ENCODE measurements around the gene TTLL9. TPM values are rescaled to one million over a fixed set of nuclear protein-coding genes. Genes with fewer than 3 reads are reported as not detected.

TTLL9 gene
- total RNA-seq, 1 donor from 2014 or later, result not detected

DNA sequence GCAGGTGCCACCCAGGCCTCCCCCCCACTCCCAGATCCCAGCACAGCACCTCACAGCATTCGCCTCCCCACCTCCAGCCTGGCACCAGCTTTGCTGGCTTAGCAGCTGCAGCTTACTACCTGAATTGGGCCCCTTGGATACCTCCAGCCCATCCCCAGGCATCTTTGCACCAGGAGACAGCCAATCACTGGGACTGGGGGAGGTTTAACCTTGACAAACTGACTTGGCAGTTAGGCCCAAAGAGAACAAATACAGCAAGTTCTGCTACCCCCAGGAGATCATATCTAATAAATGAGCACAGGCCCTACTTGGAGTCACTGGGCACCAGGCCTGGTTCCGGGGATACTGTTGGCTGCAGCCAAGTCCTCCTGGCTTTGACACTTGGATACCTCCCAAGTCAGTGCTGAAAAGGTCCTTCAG is 72.6 kb downstream of the TTLL9 start:
- intact Hi-C loops (cut with micrococcal nuclease), result no loop called here

DNA sequence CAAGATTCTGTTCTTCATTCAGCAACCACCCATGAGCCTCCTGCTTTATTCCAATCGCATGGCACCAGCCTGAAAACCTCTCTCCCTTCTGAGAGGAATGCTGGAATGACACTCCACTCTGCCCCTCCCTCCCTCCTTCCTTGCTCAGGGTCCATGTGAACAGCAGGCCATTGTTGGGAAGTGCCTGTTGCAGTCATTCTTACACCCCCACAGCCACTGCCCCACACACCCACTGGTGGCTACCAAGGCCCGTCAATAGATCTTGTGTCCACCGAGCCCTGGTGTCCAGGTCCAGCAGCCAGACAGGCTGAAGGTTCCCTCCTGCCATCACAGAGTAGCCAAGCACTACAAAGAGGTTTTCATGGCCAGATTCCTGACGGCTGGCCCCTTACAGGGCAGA is 74.9 kb downstream of the TTLL9 start:
- intact Hi-C loops (cut with micrococcal nuclease), result no loop called here

DNA sequence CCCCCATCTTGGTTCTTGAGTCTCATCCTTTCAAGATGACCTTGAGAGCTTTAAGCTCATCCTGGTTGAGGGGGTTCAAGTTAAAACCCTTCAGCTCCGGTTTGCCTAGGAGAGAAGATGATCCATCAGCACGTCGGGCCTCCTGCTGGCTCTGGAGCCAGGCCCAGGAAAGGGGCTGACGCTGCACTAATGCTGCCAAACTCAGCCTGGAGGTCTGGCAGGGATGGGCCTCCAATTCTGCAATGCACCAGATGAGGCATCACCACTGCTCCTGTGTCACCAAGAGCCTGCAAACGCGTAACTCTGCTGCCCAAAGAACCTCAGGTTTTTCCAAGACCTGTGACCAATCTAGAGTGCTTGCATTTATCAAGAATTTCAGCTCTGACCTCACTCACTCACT is 75.4 kb downstream of the TTLL9 start:
- intact Hi-C loops (cut with micrococcal nuclease), result no loop called here

DNA sequence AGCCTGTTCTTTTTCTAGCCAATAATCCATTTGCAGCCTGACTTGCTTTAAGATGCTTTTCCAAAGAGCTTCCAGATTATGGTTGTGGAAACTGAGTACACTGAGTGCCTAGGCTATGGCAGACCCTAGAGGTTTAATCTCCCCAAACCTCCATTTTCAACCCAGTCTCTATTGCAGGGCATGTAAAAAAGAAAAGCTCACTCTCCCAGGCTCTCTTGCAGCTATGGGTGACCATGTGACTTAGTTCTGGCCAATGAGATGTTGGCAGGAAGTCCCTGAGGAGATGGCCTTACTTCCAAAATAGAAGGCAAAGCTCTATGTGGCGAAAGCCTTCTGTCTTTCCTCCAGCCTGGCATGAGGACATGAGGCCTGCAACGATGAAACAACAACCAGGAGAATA is 77.6 kb downstream of the TTLL9 start:
- intact Hi-C loops (cut with micrococcal nuclease), result no loop called here

DNA sequence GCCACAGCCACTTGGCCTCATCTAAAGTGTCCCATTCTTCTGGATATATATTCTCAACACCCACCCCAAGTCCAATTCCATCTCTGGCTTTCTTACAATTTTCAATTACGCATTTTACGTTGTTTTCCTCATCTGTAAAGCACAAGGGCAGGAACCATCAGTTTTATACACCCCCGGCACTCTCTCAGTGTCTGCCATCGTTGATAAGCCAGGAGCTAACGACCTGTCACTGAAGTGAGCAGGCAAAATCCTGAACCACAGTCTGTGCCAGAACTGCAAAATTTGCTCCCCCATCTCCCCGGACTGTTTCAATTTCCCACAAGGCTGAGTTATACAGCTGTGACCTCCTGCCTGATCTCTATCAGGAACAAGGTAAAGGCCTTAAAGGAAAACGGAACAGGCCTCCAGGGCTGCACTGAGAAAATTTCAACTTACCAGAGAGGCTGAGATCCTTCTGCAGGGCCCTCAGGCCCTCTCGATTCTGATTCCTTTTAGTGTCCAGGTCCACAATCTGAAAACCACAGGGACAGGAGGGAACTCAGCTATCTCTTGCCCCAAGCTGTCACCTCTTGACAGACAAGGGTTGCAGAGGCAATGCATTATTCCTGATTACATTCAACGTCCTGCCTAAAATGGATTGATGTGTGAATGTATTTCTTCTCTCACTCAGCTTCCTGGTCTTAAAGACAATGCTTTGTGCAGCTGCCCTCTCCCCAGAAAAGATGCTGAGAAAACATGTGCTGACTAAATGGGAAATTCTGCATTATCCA is 79.6 kb downstream of the TTLL9 start:
- intact Hi-C loops (cut with micrococcal nuclease), result loop anchor here (2.0 to 10.0 kb wide), 6 partner anchors 208 to 872 kb away; partner anchors contain the start of genes ASXL1, DNMT3B, PLAGL2 and POFUT1

DNA sequence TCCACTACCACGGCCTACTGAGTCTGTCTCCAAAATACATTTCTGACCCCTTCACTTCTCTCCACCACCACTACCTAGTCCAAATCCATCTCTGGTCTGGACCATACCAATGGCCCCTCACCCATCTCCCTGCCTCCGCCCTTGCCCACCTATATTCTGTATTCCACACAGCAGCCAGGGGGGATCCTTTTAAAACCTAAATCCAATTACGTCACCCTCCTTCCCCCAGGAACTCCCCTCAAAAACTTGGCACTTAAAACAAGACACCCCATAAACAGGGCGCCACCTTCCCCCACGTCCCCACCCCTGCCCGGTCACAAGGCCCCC is 80.7 kb downstream of the TTLL9 start:
- intact Hi-C loops (cut with micrococcal nuclease), result loop anchor here (2.0 to 10.0 kb wide), 6 partner anchors 209 to 871 kb away; partner anchors contain the start of genes ASXL1, DNMT3B, PLAGL2 and POFUT1

DNA sequence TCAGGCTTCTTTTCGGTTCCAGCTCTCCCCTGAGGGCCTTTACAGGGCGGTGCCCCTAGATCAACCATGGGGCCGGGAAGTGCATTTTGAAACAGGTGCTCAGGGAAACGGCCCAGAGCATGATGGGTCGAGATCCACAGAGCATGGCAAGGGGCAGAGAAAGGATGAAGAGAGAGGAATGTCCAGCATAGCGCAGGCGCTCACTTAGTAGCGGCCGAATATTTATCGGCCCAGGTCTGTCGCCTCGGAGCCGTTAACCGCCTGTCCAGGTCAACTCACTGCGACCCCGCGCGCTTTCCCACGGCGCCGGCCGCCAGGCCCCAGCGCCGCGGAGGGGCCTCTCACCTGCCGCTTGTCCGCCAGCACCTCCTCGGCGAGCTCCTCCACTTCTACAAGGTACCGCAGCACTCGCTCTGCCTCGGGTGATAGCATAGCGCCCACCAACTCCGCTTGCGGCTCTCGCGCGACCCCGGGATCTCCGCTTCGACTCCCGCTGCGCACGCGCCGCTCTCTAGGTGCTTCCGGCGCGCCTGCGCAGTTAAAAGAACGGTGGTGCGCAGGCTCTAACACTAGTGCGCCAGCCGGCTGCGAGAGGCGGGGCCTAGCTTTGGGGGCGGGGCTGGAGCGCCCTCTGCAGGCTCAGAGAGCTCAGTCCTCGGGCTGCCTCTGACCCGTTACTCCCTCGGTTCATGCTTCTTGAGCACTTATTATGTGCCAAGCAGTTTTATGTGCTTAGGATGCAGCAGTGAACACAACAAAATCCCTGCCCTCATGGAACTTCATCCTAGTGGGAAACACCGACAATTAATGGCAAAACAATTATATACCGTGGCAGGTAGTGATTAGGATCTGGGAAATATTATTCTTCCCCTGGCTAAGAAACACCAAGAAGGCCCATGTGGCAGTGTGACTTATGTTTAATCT is 81.4 kb downstream of the TTLL9 start, which contains the start of gene PDRG1:
Gene PDRG1 (minus strand): TSS at position 517 of the 924 bp plus-strand sequence. CDS start 85 bp downstream, at position 432.
- intact Hi-C loops (cut with micrococcal nuclease), result loop anchor here (1.0 to 10.0 kb wide), 13 partner anchors 17 to 871 kb away; partner anchors contain the start of genes ASXL1, DNMT3B, PLAGL2 and POFUT1

DNA sequence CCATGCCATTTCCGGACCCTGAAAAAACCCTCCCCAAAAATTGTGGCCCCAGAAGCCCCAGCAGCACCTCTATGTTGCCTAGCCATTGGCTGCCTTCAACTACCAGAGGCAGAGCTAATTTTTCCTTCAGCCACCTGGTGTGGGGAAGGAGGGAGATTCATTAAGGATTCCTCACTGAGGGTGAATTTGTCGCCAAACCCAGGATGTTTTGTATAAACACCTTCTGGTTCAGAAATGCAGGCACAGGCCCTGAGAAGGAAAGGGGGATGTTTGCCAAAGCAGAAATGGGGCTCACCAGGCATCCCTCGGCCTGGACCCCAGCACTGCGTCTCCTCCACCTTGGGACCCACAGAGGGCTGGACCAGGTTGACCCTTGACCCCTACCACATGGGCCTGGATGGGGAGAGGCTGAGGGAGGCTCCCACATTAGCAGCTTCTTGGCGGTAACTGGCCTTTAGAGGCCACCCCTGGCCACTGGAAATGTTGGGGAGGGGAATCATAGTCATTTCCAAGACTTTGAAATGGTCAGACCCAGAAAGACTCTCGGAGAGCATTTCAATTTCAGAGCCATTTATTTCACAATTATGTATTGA is 83.2 kb downstream of the TTLL9 start:
- intact Hi-C loops (cut with micrococcal nuclease), result loop anchor here (5.0 to 10.0 kb wide), 5 partner anchors 211 to 869 kb away; partner anchors contain the start of genes DNMT3B, PLAGL2 and POFUT1

DNA sequence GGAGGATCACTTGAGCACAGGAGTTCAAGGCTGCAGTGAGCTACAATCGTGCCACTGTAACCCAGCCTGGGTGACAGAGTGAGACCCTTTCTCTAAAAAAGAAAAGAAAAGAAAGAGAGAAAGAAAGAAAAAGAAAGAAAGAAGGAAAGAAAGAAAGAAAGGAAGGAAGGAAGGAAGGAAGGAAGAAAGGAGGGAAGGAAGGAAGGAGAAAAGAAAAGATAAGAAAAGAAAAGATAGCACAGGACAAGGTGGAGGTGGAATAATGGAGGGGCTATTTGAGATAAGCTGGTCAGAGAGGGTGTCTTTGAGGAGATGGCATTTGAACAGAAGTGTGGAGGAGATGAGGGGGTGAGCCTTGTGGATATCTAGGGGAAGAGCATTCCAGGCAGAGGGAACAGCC is 84.1 kb downstream of the TTLL9 start:
- intact Hi-C loops (cut with micrococcal nuclease), result loop anchor here (5.0 to 10.0 kb wide), 5 partner anchors 212 to 868 kb away; partner anchors contain the start of genes DNMT3B, PLAGL2 and POFUT1

DNA sequence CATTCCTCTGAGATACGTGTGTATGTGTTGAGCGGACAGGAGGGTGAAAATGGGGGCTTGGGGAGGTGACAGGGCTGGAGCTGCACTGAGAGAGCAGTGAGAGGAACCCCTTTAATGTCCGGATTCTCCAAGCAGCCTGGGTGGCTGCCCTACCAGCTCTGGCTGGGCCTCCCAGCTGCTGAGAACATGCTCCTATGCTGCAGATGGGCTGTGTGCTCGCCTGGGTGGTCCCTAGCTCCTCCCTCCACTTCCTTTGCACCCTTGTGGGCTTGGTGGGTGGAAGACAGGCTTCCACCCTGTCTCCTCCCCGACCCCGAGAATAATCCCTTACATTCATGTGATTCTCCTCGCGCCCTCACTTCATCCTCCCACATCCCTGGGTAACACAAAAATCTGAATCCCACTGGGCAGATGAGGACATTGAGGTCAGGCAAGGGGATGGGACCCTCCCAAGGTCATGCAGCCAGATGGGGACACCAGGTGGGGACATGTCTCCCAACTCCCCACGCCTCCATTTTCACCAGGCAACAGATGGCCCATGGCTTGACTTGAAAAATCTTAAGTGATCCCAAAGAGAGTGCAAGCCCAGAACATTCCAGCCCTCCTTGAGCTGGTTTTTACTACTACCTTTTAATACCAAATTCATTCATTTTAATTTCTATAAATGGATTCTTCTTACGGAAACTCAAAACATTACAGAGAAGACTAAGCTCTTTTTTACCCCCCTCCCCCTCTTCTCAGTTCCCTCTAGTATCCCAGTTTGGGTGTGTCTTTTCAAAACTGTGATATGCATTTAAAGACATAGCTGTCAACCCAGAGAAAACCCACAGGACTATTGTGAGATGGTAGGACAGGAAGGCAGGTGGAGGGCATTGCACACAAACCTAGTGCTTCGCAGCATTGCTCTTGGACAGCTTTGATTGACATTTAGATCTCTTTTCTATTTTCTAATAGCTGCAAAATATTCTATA is 86.4 kb downstream of the TTLL9 start:
- intact Hi-C loops (cut with micrococcal nuclease), result loop anchor here (10.0 kb wide), 1 partner anchor 808 kb away; the partner anchor contains the start of gene DNMT3B

DNA sequence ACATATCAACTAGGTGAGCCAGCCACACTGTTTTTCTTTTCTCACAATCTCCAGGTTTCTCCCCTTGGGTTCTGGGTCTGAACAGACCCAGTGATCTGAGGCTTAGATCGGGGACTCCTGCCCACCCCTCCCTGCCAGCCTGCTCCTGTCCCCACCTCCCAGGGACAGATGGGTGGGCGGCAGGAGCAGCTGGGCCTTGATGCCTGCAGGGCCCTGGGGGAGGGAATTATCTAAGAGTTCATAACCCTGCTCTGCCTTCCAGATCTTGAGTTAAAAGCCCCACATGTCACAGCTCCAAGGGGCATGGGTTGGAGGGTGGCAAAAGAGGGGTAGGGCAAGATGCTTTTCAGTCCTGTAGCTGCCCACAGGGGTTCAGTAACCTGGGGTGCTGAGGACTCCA is 92.3 kb downstream of the TTLL9 start:
- intact Hi-C loops (cut with micrococcal nuclease), result no loop called here

DNA sequence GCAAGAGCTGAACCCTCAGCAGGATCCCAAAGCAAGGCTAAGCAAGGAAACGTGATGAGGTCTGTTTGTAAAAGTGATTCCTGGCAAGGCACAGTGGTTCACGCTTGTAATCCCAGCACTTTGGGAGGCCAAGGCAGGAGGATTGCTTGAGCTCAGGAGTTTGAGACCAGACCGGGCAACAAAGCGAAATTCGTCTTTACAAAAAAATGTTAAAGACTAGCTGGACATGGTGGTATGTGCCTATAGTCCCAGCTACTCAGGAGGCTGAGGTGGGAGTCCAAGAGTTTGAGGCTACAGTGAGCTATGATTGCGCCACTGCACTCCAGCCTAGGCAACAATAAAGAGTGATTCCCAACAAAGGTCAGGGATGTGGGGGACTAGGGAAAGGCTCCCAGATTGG is 93.5 kb downstream of the TTLL9 start:
- intact Hi-C loops (cut with micrococcal nuclease), result no loop called here

DNA sequence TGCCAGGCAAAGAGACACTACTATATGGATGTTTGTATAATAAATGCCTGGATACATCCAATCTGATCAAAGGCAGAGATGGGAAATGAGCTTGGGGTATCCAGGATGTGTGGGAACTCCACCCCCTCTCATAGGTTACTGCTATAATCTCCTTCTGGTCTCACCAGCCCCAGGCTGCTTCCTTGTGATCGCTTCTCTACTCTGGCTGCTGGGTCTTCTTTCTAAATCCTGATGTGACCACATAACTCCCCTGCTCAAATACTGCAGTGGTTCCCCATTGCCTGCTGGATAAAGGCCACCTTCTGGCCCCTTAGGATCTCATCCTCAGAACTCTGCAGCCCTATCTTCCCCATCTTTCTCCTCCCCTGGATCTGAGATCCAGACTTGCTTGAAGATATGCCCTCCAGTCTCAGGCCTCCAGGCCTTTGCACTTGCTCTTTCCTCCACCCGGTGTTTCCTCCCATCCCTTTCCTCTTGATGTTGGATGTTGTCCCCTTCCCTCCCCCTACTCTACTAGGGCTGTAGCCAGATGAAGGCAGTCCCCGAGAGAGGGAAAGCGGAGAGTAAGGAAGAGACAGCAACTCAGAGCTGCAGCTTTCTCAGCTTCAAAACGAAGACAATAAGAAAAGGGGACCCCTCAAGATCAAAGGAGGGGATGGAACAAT is 96.7 kb downstream of the TTLL9 start:
- intact Hi-C loops (cut with micrococcal nuclease), result no loop called here

DNA sequence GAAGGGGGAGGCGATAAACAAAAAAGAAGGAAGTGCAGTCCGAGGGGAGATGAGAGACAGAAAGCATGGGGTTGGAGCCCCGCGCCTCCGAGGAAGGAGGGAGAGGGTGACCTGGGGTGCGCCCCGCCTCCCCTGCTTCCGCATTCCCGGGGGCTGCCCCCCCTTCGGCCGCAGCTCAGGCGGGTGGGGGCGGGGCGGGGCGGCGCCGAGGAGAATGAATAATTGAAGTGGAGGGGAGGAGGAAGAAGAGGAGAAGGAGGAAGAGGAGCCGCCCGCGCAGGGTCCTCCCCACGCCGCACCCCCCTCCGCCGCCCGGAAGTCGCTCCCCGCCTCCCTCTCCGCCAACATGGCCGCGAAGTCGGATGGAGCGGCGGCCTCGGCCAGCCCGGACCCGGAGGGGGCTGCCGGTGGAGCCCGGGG is 97.4 kb downstream of the TTLL9 start, which contains the start of gene XKR7:
Gene XKR7 (plus strand): TSS at position 322 of the 420 bp plus-strand sequence. CDS start 25 bp downstream, at position 347.
- intact Hi-C loops (cut with micrococcal nuclease), result loop anchor here (1.0 kb wide), 2 partner anchors 16 to 88 kb away; partner anchors contain the start of gene PDRG1

DNA sequence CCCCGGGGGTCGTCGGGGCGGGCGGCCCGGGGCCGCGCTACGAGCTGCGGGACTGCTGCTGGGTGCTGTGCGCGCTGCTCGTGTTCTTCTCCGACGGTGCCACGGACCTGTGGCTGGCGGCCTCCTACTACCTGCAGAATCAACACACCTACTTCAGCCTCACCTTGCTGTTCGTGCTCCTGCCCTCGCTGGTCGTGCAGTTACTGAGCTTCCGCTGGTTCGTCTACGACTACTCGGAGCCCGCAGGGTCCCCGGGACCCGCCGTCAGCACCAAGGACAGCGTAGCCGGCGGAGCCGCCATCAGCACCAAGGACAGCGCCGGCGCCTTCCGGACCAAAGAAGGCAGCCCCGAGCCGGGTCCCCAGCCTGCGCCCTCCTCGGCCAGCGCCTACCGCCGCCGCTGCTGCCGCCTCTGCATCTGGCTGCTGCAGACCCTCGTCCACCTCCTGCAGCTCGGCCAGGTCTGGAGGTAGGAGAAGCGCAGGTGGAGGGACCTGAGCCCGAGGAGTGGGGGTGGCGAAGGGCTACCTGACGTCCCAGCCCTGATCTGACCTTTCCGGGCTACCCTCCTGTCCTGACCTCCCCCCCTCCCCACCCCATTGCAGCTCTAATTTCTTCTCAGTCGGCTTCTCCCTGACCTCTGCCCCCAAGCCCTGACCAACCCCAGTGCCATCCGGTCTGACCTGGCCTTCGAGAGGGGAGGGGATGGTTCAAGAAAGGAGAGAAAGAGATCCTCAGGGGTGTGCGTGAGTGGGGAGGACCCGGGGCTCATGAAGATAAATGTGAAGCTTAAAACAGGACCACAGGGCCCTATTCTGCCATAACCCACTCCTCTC is 98.1 kb downstream of the TTLL9 start:
- intact Hi-C loops (cut with micrococcal nuclease), result loop anchor here (1.0 kb wide), 2 partner anchors 16 to 88 kb away; partner anchors contain the start of gene PDRG1

DNA sequence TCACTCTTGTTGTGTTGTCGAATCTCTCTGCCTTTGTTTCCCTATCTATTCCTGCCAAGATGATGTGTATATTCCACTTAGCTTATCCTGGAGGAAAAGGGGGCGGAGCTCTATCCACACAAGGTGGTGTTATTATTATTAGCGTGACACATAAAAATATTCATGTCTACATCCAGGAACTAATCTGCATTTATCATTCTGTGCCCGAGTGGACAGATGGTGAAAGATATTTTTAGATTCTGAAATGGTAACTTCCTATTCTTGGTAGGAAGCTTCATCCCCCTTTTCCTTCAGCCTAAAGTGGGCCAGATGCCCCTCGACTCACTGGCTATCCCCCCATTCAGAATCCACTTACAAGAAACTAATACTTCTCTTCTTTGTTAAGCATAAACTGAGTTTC is 99.6 kb downstream of the TTLL9 start:
- intact Hi-C loops (cut with micrococcal nuclease), result no loop called here

DNA sequence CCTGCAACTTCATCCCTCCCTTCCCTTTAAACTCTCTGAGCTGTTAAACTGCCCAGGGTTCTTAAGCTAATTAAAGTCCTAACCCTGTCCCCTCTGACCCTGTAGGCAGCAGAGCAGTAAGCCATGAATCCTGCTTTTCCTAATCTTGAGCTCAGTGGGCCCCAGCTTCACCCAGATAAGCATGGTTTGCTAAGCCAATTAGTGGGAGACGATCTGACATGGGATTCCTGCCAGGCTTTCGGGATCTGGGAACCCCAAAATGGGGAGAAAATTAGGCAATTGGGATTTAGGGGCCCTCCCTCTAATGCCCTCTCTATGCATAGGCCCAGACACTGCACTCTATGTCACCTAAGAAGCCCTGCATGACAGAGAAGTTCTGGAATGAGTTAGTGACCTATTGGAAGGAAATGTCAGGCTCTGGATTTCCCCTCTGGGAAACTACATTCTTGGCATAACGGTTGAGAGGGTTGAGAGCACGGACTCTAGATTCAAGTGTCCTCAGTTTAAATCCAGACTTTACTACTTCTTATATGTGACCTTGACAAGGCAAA is 102.1 kb downstream of the TTLL9 start:
- intact Hi-C loops (cut with micrococcal nuclease), result no loop called here

DNA sequence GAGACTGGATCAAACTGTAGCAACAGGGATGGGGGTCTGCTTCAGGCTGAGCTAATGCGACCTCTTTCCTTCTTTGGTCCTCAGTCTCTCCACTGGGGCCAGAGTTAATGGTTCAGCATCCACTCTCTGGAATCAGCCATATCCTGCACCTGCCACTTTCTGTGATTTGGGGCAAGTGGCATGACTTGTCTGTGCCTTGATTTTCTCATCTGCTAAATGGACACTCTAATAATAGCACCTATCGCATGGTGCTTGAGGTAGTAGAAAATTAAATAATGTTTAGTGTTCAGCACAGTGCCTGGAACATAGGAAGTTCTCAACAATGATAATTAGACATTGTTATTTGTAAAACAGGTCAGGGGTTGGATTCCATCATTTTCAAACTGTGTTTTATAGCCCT is 103.9 kb downstream of the TTLL9 start:
- intact Hi-C loops (cut with micrococcal nuclease), result no loop called here
